ENCODE measurements around the gene INO80E. TPM values are rescaled to one million over a fixed set of nuclear protein-coding genes. Genes with fewer than 3 reads are reported as not detected.

INO80E gene
- total and polyA plus RNA-seq, 4 donors = 8.0 to 24.8 (median 17.2) TPM

- Histone ChIP-seq H3K9me3 (ENCODE audit: control insufficient read depth in 4 of 4, low read length in 3 of 4) (no peaks in the 10 kb centered on the region), H3K4me3 (ENCODE audit: low read depth in 1 of 3, low read length in 3 of 3) (no peak within 1 kb of the TSS), H3K27me3 (ENCODE audit: control insufficient read depth in 4 of 4, insufficient read depth in 4 of 4, low read length in 3 of 4) (peaks cover 0 to 3% (median under 1%) of the 10 kb centered on the region in 4 donors), H3K9ac (ENCODE audit: low read depth in 1 of 2, low read length in 2 of 2) (no peak within 1 kb of the TSS), H3K36me3 (ENCODE audit: control insufficient read depth in 4 of 4, insufficient read depth in 3 of 4, low read depth in 1 of 4, low read length in 3 of 4) (no peaks in the 10 kb centered on the region), H3K4me1 (ENCODE audit: control insufficient read depth in 4 of 4, insufficient read depth in 4 of 4, low read length in 3 of 4) (no peaks in the 10 kb centered on the region), H3K27ac (ENCODE audit: low read depth in 1 of 2, low read length in 2 of 2) (no peak within 1 kb of the TSS)
- TF ChIP-seq ATF3 (IDR thresholded peaks at IDR 0.05) = no peak
- WGBS = 4% methylated on average over 27 of the region's 27 CpGs
- no peak for DNase-seq (ENCODE audit: low spot score)
These were observed 34.9 kb downstream of the INO80E start, which contains the start of gene TLCD3B for GRCh38 chr16:30030841-30031413. Gene TLCD3B, minus strand, starts transcription at chr16:30031271. Its CDS starts 744 bp downstream, at chr16:30030527.

GRCh38 chr16:30031477-30031918 is 35.5 kb downstream of the INO80E start:
- Histone ChIP-seq H3K9me3 (ENCODE audit: control insufficient read depth in 4 of 4, low read length in 3 of 4) (no peaks in the 10 kb centered on the region), H3K9ac (ENCODE audit: low read depth in 1 of 2, low read length in 2 of 2) (no peak overlapping the region), H3K27ac (ENCODE audit: low read depth in 1 of 2, low read length in 2 of 2) (no peak overlapping the region), H3K4me1 (ENCODE audit: control insufficient read depth in 4 of 4, insufficient read depth in 4 of 4, low read length in 3 of 4) (no peaks in the 10 kb centered on the region), H3K4me3 (ENCODE audit: low read depth in 1 of 3, low read length in 3 of 3) (no peak overlapping the region), H3K36me3 (ENCODE audit: control insufficient read depth in 4 of 4, insufficient read depth in 3 of 4, low read depth in 1 of 4, low read length in 3 of 4) (no peaks in the 10 kb centered on the region), H3K27me3 (ENCODE audit: control insufficient read depth in 4 of 4, insufficient read depth in 4 of 4, low read length in 3 of 4) (peaks cover 0 to 3% (median under 1%) of the 10 kb centered on the region in 4 donors)
- WGBS = 26% methylated on average over 11 of the region's 11 CpGs
- DNase-seq (ENCODE audit: low spot score) = no peak
- TF ChIP-seq TAF1 (conservative IDR thresholded peaks at IDR 0.05) = no peak
- no peak for TF ChIP-seq FOXA2 (IDR thresholded peaks at IDR 0.05)
- no peak for TF ChIP-seq NR2F2 (IDR thresholded peaks at IDR 0.05)
- TF ChIP-seq ZBTB33 (IDR thresholded peaks at IDR 0.05) = no peak
- TF ChIP-seq HNF4G (IDR thresholded peaks at IDR 0.05) = no peak
- TF ChIP-seq YY1 (IDR thresholded peaks at IDR 0.05) = no peak
- no peak for TF ChIP-seq ATF3 (IDR thresholded peaks at IDR 0.05)
- no peak for TF ChIP-seq HNF4A (conservative IDR thresholded peaks at IDR 0.05)
- no peak for TF ChIP-seq JUND (IDR thresholded peaks at IDR 0.05)
- TF ChIP-seq EGR1 (IDR thresholded peaks at IDR 0.05; ENCODE audit: low read depth in 2 of 2) = no peak

- WGBS = 25% methylated on average over 12 of the region's 12 CpGs
- no peak overlapping the region for H3K27ac ChIP-seq (ENCODE audit: low read depth in 1 of 2, low read length in 2 of 2)
- peak; percentile 65 for DNase-seq (ENCODE audit: low spot score)
- H3K27me3 ChIP-seq (ENCODE audit: control insufficient read depth in 4 of 4, insufficient read depth in 4 of 4, low read length in 3 of 4) = peaks cover 0 to 3% (median under 1%) of the 10 kb centered on the region in 4 donors
- H3K36me3 ChIP-seq (ENCODE audit: control insufficient read depth in 4 of 4, insufficient read depth in 3 of 4, low read depth in 1 of 4, low read length in 3 of 4) = no peaks in the 10 kb centered on the region
- H3K4me3 ChIP-seq (ENCODE audit: low read depth in 1 of 3, low read length in 3 of 3) = no peak overlapping the region
- no peaks in the 10 kb centered on the region for H3K4me1 ChIP-seq (ENCODE audit: control insufficient read depth in 4 of 4, insufficient read depth in 4 of 4, low read length in 3 of 4)
- no peak for TF ChIP-seq FOXA1 (IDR thresholded peaks at IDR 0.05)
- no peak for TF ChIP-seq GABPA (IDR thresholded peaks at IDR 0.05 in 1 of 2, conservative IDR thresholded peaks at IDR 0.05 in 1 of 2)
- peak; percentile 64 to 73 for TF ChIP-seq RAD21 (IDR thresholded peaks at IDR 0.05)
- TF ChIP-seq EGR1 (IDR thresholded peaks at IDR 0.05; ENCODE audit: low read depth in 2 of 2) = no peak
- TF ChIP-seq TAF1 (conservative IDR thresholded peaks at IDR 0.05) = no peak
- TF ChIP-seq HNF4A (conservative IDR thresholded peaks at IDR 0.05) = peak in 1 of 2 donors; percentile 21
- peak; percentile 62 for TF ChIP-seq CTCF (IDR thresholded peaks at IDR 0.05; ENCODE audit: low read depth, low read length, missing input control)
- H3K9ac ChIP-seq (ENCODE audit: low read depth in 1 of 2, low read length in 2 of 2) = no peak overlapping the region
- no peaks in the 10 kb centered on the region for H3K9me3 ChIP-seq (ENCODE audit: control insufficient read depth in 4 of 4, low read length in 3 of 4)
These were observed 36.2 kb downstream of the INO80E start for GRCh38 chr16:30032083-30032819.

All from liver (tissue), 9 donors.